Epithelial cell of esophagus (primary cell): ENCODE measurements around the gene STON2.

Source experiments
- DNase-seq: peaks from one replicate; pipeline ENCODE4 v3.0.0; 2010; ENCODE audit warnings: low read depth
- H3K4me3 ChIP-seq: 2 replicates; pipeline ENCODE4 v1.5.1; 2011; ENCODE audit warnings: mild to moderate bottlenecking, low read length, control low read depth
- CTCF ChIP-seq: IDR thresholded peaks from 2 replicates; pipeline ENCODE4 v1.5.1; 2011; ENCODE audit warnings: low read depth, mild to moderate bottlenecking, low read length, control low read depth, inconsistent platforms; ENCODE audit not compliant: insufficient read depth; ENCODE audit errors: missing control alignments

STON2 gene

GRCh38 chr14:81400202-81400678, at the start of gene STON2:
TSS of gene STON2 (minus strand) at chr14:81400324. CDS start at chr14:81398382, 1,942 bp downstream.
- H3K4me3 ChIP-seq = peak within 1 kb of the TSS; percentile 58
- no peak for TF ChIP-seq CTCF
- DNase-seq = peak; percentile 93

DNA sequence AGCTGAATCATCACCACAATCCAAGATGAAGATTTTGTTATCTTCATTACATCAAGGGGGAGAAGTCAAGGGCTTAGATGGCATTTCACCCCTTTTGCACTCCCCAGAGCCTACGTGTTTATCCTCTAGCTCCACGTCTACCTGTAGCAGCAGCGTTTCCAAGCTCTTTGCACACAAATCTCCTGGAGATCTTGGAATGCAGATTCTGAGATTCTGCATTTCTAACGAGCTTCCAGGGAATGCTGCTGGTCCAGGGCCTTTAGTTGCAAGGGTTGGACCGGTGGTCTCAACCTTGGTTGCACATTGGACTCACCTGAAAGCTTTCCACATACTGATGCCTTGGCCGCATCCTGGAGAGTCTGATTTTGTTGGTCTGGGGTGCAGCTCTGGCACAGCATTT, 49.5 kb upstream of the STON2 start:
- TF ChIP-seq CTCF = no peak
- H3K4me3 ChIP-seq = no peak overlapping the region
- no peak for DNase-seq

- no peak overlapping the region for H3K4me3 ChIP-seq
- TF ChIP-seq CTCF = no peak
- no peak for DNase-seq
Measured at GRCh38 chr14:81449114-81449513, 49.0 kb upstream of the STON2 start.

DNA sequence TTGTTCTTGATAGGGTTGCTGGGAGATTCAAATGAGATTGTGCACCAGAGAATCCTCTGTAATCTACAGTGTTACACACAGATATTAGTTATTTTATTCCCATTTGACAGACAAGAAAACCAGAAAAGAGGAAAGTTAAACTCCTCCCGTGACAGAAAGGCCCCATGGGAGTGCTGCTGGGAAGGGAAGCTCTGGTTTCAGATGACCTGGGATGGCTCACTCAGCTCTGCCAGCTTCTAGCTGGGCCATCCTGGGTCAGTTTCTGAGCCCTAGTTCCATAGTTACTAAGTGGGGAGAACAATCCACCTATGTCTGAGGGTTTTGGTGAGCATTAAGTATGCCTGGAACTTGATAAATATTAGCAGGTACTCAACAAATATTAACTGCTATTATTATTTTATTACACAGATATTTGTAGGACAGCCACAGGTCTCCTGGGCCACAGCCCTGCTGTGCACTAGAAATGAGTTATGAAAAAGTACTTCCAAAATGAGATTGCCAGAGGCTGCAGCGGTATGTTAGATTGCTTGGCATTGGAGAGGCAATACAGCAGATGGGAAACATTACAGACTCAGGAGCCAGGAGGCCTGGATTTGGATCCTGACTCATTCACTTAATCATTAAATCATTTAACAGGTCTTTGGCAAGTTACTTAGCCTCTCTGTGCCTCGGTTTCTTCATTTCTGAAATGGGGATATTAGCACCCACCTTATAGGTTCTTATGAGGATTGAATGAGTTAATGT, 47.1 kb upstream of the STON2 start:
- no peak for DNase-seq
- TF ChIP-seq CTCF = no peak
- H3K4me3 ChIP-seq = no peak overlapping the region

DNA sequence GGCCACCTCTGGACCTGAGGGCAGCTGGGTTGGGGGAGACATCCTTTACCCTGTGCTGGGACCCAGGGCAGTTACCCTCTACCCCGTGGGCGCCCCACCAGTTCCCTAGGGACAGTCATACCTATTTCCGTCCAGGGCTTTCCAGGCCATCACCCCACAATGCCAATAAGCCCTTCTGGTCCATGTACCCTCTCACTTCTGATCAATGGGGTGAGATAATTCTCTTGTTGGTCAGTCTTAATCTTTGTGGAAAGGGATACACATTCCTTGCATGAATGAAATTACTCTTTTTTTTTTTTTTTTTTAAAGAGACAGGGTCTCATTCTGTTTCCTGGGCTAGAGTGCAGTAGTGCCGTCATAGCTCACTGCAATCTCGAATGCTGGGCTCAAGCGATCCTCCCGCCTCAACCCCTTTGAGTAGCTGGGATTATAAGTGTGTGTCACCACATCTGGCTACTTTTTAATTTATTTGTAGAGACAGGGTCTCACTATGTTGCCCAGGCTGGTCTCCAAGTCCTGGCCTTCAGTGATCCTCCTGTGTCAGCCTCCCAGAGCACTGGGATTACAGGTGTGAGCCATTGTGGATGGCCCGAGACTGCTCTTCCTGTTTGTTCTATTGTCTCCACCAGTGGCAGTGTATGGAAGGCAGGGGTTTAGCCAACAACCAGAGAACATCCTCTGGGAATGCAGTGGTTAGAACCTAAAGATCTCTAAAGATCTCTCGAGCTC, 46.3 kb upstream of the STON2 start:
- no peak for DNase-seq
- TF ChIP-seq CTCF = no peak
- H3K4me3 ChIP-seq = no peak overlapping the region

GRCh38 chr14:81441626-81442134, 41.6 kb upstream of the STON2 start:
- TF ChIP-seq CTCF = no peak
- no peak for DNase-seq
- H3K4me3 ChIP-seq = no peak overlapping the region
